ENCODE results near the gene TM2D3. TPM values are rescaled to one million over a fixed set of nuclear protein-coding genes. Genes with fewer than 3 reads are reported as not detected.

TM2D3 gene
- total and polyA plus RNA-seq, 2 experiments from 2014 or later, result 26.2 to 36.6 TPM

DNA sequence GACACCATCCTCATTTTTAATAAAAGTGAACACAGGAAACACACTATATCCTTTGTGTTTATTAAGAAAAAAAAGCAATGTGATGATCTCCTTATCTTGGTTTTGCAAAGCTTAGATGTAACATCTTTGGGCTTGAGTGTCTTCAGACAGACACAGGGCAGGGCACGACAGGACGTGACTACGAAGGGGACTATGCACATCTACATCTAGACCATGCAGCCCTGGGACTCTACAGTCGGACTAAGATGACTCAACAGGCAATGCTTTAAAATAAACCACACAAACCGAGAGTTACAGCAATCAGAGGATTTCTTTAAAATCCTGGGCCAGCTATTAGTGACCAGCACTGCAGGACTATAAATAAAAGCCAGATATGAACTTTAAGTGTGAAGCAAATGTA is 22.8 kb upstream of the TM2D3 start:
- DNase-seq (ENCODE audit: low spot score) (no peak), ATAC-seq (no peak)
- Mint-ChIP-seq H3K9me3 (no peaks in the 10 kb centered on the region; the same call in 2 of the 3 replicates), H3K4me3 (no peak overlapping the region), H3K4me1 (peaks cover 7% of the 10 kb centered on the region), H3K27ac (no peak overlapping the region), H3K27me3 (ENCODE audit: insufficient read depth, low read depth, poor library complexity) (peaks cover 5% of the 10 kb centered on the region), H3K36me3 (ENCODE audit: low read depth) (no peaks in the 10 kb centered on the region; the same call in 2 of the 3 replicates)
- Histone ChIP-seq H3K4me3 (no peak overlapping the region), H3K4me1 (ENCODE audit: insufficient read depth) (no peaks in the 10 kb centered on the region), H3K27me3 (ENCODE audit: insufficient read depth) (no peaks in the 10 kb centered on the region), H3K79me2 (replicated peaks; ENCODE audit: insufficient read depth) (no peaks in the 10 kb centered on the region), H2AFZ (no peak overlapping the region), H4K20me1 (replicated peaks; ENCODE audit: insufficient read depth) (no peaks in the 10 kb centered on the region), H3K9me2 (ENCODE audit: insufficient read depth) (no peaks in the 10 kb centered on the region), H3K4me2 (no peak overlapping the region), H3K36me3 (ENCODE audit: insufficient read depth) (no peaks in the 10 kb centered on the region; the same call in 1 of the 2 replicates), H3K27ac (ENCODE audit: low read depth) (no peak overlapping the region), H3F3A (replicated peaks; ENCODE audit: low read depth) (no peaks in the 10 kb centered on the region)
- TF ChIP-seq JUNB (IDR thresholded peaks at IDR 0.05; ENCODE audit: unreplicated experiment), result no peak
- no peak for TF ChIP-seq STAT1 (IDR thresholded peaks at IDR 0.05; ENCODE audit: unreplicated experiment)
- no peak for TF ChIP-seq ZNF331 (CRISPR knock-in tag; IDR thresholded peaks at IDR 0.05; ENCODE audit: low read depth)
- TF ChIP-seq NANOG (IDR thresholded peaks at IDR 0.05; ENCODE audit: borderline replicate concordance), result no peak
- TF ChIP-seq, protein P1, sequence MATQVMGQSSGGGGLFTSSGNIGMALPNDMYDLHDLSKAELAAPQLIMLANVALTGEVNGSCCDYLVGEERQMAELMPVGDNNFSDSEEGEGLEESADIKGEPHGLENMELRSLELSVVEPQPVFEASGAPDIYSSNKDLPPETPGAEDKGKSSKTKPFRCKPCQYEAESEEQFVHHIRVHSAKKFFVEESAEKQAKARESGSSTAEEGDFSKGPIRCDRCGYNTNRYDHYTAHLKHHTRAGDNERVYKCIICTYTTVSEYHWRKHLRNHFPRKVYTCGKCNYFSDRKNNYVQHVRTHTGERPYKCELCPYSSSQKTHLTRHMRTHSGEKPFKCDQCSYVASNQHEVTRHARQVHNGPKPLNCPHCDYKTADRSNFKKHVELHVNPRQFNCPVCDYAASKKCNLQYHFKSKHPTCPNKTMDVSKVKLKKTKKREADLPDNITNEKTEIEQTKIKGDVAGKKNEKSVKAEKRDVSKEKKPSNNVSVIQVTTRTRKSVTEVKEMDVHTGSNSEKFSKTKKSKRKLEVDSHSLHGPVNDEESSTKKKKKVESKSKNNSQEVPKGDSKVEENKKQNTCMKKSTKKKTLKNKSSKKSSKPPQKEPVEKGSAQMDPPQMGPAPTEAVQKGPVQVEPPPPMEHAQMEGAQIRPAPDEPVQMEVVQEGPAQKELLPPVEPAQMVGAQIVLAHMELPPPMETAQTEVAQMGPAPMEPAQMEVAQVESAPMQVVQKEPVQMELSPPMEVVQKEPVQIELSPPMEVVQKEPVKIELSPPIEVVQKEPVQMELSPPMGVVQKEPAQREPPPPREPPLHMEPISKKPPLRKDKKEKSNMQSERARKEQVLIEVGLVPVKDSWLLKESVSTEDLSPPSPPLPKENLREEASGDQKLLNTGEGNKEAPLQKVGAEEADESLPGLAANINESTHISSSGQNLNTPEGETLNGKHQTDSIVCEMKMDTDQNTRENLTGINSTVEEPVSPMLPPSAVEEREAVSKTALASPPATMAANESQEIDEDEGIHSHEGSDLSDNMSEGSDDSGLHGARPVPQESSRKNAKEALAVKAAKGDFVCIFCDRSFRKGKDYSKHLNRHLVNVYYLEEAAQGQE (IDR thresholded peaks at IDR 0.05; ENCODE audit: unreplicated experiment), result no peak
- TF ChIP-seq ZNF114 (CRISPR knock-in tag; IDR thresholded peaks at IDR 0.05), result no peak
- no peak for TF ChIP-seq EZH2 (IDR thresholded peaks at IDR 0.05; ENCODE audit: low read depth, unreplicated experiment)
- no peak for TF ChIP-seq EZH2phosphoT487 (IDR thresholded peaks at IDR 0.05; ENCODE audit: unreplicated experiment)
- TF ChIP-seq, protein P2, sequence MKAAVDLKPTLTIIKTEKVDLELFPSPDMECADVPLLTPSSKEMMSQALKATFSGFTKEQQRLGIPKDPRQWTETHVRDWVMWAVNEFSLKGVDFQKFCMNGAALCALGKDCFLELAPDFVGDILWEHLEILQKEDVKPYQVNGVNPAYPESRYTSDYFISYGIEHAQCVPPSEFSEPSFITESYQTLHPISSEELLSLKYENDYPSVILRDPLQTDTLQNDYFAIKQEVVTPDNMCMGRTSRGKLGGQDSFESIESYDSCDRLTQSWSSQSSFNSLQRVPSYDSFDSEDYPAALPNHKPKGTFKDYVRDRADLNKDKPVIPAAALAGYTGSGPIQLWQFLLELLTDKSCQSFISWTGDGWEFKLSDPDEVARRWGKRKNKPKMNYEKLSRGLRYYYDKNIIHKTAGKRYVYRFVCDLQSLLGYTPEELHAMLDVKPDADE (IDR thresholded peaks at IDR 0.05), result no peak
- TF ChIP-seq, protein P3, sequence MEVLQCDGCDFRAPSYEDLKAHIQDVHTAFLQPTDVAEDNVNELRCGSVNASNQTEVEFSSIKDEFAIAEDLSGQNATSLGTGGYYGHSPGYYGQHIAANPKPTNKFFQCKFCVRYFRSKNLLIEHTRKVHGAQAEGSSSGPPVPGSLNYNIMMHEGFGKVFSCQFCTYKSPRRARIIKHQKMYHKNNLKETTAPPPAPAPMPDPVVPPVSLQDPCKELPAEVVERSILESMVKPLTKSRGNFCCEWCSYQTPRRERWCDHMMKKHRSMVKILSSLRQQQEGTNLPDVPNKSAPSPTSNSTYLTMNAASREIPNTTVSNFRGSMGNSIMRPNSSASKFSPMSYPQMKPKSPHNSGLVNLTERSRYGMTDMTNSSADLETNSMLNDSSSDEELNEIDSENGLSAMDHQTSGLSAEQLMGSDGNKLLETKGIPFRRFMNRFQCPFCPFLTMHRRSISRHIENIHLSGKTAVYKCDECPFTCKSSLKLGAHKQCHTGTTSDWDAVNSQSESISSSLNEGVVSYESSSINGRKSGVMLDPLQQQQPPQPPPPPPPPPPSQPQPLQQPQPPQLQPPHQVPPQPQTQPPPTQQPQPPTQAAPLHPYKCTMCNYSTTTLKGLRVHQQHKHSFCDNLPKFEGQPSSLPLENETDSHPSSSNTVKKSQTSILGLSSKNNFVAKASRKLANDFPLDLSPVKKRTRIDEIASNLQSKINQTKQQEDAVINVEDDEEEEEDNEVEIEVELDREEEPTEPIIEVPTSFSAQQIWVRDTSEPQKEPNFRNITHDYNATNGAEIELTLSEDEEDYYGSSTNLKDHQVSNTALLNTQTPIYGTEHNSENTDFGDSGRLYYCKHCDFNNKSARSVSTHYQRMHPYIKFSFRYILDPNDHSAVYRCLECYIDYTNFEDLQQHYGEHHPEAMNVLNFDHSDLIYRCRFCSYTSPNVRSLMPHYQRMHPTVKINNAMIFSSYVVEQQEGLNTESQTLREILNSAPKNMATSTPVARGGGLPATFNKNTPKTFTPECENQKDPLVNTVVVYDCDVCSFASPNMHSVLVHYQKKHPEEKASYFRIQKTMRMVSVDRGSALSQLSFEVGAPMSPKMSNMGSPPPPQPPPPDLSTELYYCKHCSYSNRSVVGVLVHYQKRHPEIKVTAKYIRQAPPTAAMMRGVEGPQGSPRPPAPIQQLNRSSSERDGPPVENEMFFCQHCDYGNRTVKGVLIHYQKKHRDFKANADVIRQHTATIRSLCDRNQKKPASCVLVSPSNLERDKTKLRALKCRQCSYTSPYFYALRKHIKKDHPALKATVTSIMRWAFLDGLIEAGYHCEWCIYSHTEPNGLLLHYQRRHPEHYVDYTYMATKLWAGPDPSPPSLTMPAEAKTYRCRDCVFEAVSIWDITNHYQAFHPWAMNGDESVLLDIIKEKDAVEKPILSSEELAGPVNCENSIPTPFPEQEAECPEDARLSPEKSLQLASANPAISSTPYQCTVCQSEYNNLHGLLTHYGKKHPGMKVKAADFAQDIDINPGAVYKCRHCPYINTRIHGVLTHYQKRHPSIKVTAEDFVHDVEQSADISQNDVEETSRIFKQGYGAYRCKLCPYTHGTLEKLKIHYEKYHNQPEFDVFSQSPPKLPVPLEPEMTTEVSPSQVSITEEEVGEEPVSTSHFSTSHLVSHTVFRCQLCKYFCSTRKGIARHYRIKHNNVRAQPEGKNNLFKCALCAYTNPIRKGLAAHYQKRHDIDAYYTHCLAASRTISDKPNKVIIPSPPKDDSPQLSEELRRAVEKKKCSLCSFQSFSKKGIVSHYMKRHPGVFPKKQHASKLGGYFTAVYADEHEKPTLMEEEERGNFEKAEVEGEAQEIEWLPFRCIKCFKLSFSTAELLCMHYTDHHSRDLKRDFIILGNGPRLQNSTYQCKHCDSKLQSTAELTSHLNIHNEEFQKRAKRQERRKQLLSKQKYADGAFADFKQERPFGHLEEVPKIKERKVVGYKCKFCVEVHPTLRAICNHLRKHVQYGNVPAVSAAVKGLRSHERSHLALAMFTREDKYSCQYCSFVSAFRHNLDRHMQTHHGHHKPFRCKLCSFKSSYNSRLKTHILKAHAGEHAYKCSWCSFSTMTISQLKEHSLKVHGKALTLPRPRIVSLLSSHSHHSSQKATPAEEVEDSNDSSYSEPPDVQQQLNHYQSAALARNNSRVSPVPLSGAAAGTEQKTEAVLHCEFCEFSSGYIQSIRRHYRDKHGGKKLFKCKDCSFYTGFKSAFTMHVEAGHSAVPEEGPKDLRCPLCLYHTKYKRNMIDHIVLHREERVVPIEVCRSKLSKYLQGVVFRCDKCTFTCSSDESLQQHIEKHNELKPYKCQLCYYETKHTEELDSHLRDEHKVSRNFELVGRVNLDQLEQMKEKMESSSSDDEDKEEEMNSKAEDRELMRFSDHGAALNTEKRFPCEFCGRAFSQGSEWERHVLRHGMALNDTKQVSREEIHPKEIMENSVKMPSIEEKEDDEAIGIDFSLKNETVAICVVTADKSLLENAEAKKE (CRISPR knock-in tag; IDR thresholded peaks at IDR 0.05), result no peak
- TF ChIP-seq, protein P4, sequence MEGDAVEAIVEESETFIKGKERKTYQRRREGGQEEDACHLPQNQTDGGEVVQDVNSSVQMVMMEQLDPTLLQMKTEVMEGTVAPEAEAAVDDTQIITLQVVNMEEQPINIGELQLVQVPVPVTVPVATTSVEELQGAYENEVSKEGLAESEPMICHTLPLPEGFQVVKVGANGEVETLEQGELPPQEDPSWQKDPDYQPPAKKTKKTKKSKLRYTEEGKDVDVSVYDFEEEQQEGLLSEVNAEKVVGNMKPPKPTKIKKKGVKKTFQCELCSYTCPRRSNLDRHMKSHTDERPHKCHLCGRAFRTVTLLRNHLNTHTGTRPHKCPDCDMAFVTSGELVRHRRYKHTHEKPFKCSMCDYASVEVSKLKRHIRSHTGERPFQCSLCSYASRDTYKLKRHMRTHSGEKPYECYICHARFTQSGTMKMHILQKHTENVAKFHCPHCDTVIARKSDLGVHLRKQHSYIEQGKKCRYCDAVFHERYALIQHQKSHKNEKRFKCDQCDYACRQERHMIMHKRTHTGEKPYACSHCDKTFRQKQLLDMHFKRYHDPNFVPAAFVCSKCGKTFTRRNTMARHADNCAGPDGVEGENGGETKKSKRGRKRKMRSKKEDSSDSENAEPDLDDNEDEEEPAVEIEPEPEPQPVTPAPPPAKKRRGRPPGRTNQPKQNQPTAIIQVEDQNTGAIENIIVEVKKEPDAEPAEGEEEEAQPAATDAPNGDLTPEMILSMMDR (conservative IDR thresholded peaks at IDR 0.05; ENCODE audit: low read depth in 2 of 2), result no peak

Measured in GM23338 (cell line).